Tibial nerve (tissue), 4 donors: ENCODE results near the gene RACGAP1. TPM values are rescaled to one million over a fixed set of nuclear protein-coding genes. Genes with fewer than 3 reads are reported as not detected.

Source experiments
- DNase-seq, 2 donors: peaks; one replicate each; pipeline ENCODE4 v3.0.0-alpha.2; 2019; ENCODE audit warnings: low spot score in 2 of 2
- H3K27ac ChIP-seq, 4 donors: fragments of 200-600 bp; sonication (generic) in 3 of 4; one replicate each; pipeline ENCODE4 v1.5.1; 2017 to 2019; ENCODE audit warnings: mild to moderate bottlenecking in 1 of 4
- H3K27me3 ChIP-seq, 2 donors: fragments of 200-600 bp; sonication (generic) in 1 of 2; one replicate each; pipeline versions ENCODE4 v1.5.1 to v1.6.0; 2017 to 2019
- H3K36me3 ChIP-seq, 3 donors: fragments of 200-600 bp; sonication (generic); one replicate each; pipeline ENCODE4 v1.5.1; 2018 to 2019
- H3K4me1 ChIP-seq, 4 donors: fragments of 200-600 bp; sonication (generic) in 3 of 4; one replicate each; pipeline ENCODE4 v1.5.1; 2017 to 2019
- H3K4me3 ChIP-seq, 4 donors: fragments of 200-600 bp; sonication (generic) in 3 of 4; one replicate each; pipeline ENCODE4 v1.5.1; 2017 to 2019; ENCODE audit warnings: mild to moderate bottlenecking in 1 of 4, moderate library complexity in 1 of 4
- H3K9me3 ChIP-seq, 4 donors: fragments of 200-600 bp; sonication (generic) in 3 of 4; one replicate each; pipeline ENCODE4 v1.5.1; 2017 to 2019
- CTCF ChIP-seq, 5 experiments: fragments of 200-600 bp in 3 of 5; fragments of 450-650 bp in 2 of 5; sonication (generic) in 3 of 5; IDR thresholded peaks; one replicate each; pipeline ENCODE4 v1.5.1; 2016 to 2019; ENCODE audit warnings: antibody characterized with exemption in 5 of 5, mild to moderate bottlenecking in 3 of 5, moderate library complexity in 2 of 5
- EP300 ChIP-seq, 2 donors: sonication (generic); formaldehyde crosslinking; IDR thresholded peaks; one replicate each; pipeline ENCODE4 v1.6.1; 2017; ENCODE audit warnings: antibody characterized with exemption in 2 of 2, mild to moderate bottlenecking in 1 of 2
- POLR2A ChIP-seq, 2 donors: fragments of 450-650 bp; IDR thresholded peaks; one replicate each; pipeline ENCODE4 v1.6.1; 2017; ENCODE audit warnings: antibody characterized with exemption in 2 of 2, mild to moderate bottlenecking in 2 of 2, moderate library complexity in 2 of 2
- whole genome bisulfite sequencing, 2 donors: methylation state at CpG; one replicate each; pipeline ENCODE4 v1.1.5; 2018; 5-methylcytosine and 5-hydroxymethylcytosine counted together
- total RNA-seq, 4 donors: library from RNA; depleted of rRNA; stranded (reverse); fragments of >200 nt; gene quantifications; one replicate each; pipeline ENCODE4 v1.1.0, GENCODE V29; 2016

The RACGAP1 gene
- total RNA-seq, 4 donors from 2014 or later: 6.3 to 15.1 (median 10.5) TPM

GRCh38 chr12:49973361-49973830, 51.9 kb downstream of the RACGAP1 start:
- H3K36me3 ChIP-seq: no peaks in the 10 kb centered on the region
- no peak overlapping the region for H3K27ac ChIP-seq
- H3K27me3 ChIP-seq: peaks cover 0 to 4% of the 10 kb centered on the region in 2 donors
- H3K4me1 ChIP-seq: peaks cover 0 to 38% (median 12%) of the 10 kb centered on the region in 4 donors
- no peaks in the 10 kb centered on the region for H3K9me3 ChIP-seq
- no peak for DNase-seq
- TF ChIP-seq EP300 (IDR thresholded peaks at IDR 0.05): no peak
- WGBS, 2 donors: 75 to 87% methylated on average over 12 to 19 of the region's 19 CpGs
- H3K4me3 ChIP-seq: no peak overlapping the region

- TF ChIP-seq EP300 (IDR thresholded peaks at IDR 0.05) (no peak), POLR2A (IDR thresholded peaks at IDR 0.05) (no peak), CTCF (IDR thresholded peaks at IDR 0.05) (no peak)
- Histone ChIP-seq H3K27me3 (peaks cover 0 to 6% of the 10 kb centered on the region in 2 donors), H3K9me3 (no peaks in the 10 kb centered on the region), H3K36me3 (no peaks in the 10 kb centered on the region), H3K4me3 (no peak within 1 kb of the TSS), H3K4me1 (peaks cover 0 to 43% (median 14%) of the 10 kb centered on the region in 4 donors), H3K27ac (no peak within 1 kb of the TSS)
- no peak for DNase-seq
- WGBS, 2 donors: 75 to 78% methylated on average over 17 of the region's 18 CpGs
These were observed 52.5 kb downstream of the RACGAP1 start, which contains the start of gene AQP6 for GRCh38 chr12:49972641-49973360. AQP6 (plus strand) TSS chr12:49972947; CDS start chr12:49973174, 227 bp downstream.

- no peak for DNase-seq
- Histone ChIP-seq H3K36me3 (no peaks in the 10 kb centered on the region), H3K4me3 (no peak overlapping the region), H3K27ac (no peak overlapping the region), H3K9me3 (no peaks in the 10 kb centered on the region), H3K4me1 (peaks cover 0 to 50% (median 21%) of the 10 kb centered on the region in 4 donors), H3K27me3 (peaks cover 0 to 6% of the 10 kb centered on the region in 2 donors)
- 68 to 71% methylated on average over 9 of the region's 9 CpGs for WGBS, 2 donors
- TF ChIP-seq CTCF (IDR thresholded peaks at IDR 0.05): no peak
These were observed 53.2 kb downstream of the RACGAP1 start for GRCh38 chr12:49972129-49972528.

GRCh38 chr12:49971141-49971540, 54.2 kb downstream of the RACGAP1 start:
- Histone ChIP-seq H3K9me3 (no peaks in the 10 kb centered on the region), H3K27me3 (peaks cover 0 to 6% of the 10 kb centered on the region in 2 donors), H3K4me1 (peaks cover 0 to 55% (median 22%) of the 10 kb centered on the region in 4 donors), H3K36me3 (no peaks in the 10 kb centered on the region), H3K27ac (no peak overlapping the region), H3K4me3 (no peak overlapping the region)
- DNase-seq: no peak
- WGBS, 2 donors: 76 to 88% methylated on average over 6 of the region's 6 CpGs
- TF ChIP-seq POLR2A (IDR thresholded peaks at IDR 0.05): no peak
- TF ChIP-seq EP300 (IDR thresholded peaks at IDR 0.05): no peak
- TF ChIP-seq CTCF (IDR thresholded peaks at IDR 0.05): no peak

- TF ChIP-seq EP300 (IDR thresholded peaks at IDR 0.05) (no peak), CTCF (IDR thresholded peaks at IDR 0.05) (no peak), POLR2A (IDR thresholded peaks at IDR 0.05) (no peak)
- no peak overlapping the region for H3K27ac ChIP-seq
- H3K9me3 ChIP-seq: no peaks in the 10 kb centered on the region
- 60 to 65% methylated on average over 10 of the region's 10 CpGs for WGBS, 2 donors
- H3K4me3 ChIP-seq: no peak overlapping the region
- no peak for DNase-seq
- H3K4me1 ChIP-seq: peaks cover 0 to 55% (median 22%) of the 10 kb centered on the region in 4 donors
- H3K36me3 ChIP-seq: no peaks in the 10 kb centered on the region
- peaks cover 0 to 6% of the 10 kb centered on the region in 2 donors for H3K27me3 ChIP-seq
These were observed 54.6 kb downstream of the RACGAP1 start for GRCh38 chr12:49970658-49971057.
